B cell (primary cell): ENCODE data around the gene CDH12.

Experiments used
- CTCF ChIP-seq: fragments of 200-600 bp; IDR thresholded peaks from one replicate; pipeline ENCODE4 v1.8.0; 2022; ENCODE audit warnings: antibody characterized with exemption, mild to moderate bottlenecking
- EZH2 ChIP-seq: IDR thresholded peaks from 2 replicates; pipeline ENCODE4 v1.6.1; 2012; ENCODE audit warnings: borderline replicate concordance, low read depth, mild to moderate bottlenecking, moderate library complexity, low read length; ENCODE audit not compliant: insufficient read depth, poor library complexity, severe bottlenecking

- TF ChIP-seq EZH2 (no peak), CTCF (no peak)
Measured at GRCh38 chr5:22678886-22679285, 174.3 kb downstream of the CDH12 start.
